Mesenchymal stem cell (in vitro differentiated cells and primary cell): ENCODE data around the gene TTLL10.

Experiments
- DNase-seq: peaks from one replicate; pipeline ENCODE4 v3.0.0-alpha.2; 2013
- H2AFZ ChIP-seq: one replicate; pipeline ENCODE4 v1.6.1; 2013; ENCODE audit warnings: low read depth, mild to moderate bottlenecking, control low read depth, inconsistent platforms, low read length, moderate library complexity
- H2AK5ac ChIP-seq: 2 replicates; pipeline ENCODE4 v1.6.1; 2013; ENCODE audit warnings: low read length, moderate library complexity, mild to moderate bottlenecking, inconsistent platforms; ENCODE audit not compliant: severe bottlenecking
- H2BK120ac ChIP-seq: one replicate; pipeline ENCODE4 v1.6.1; 2013; ENCODE audit warnings: low read depth, mild to moderate bottlenecking, inconsistent platforms, low read length, moderate library complexity
- H2BK12ac ChIP-seq, 2 experiments: one replicate each; pipeline ENCODE4 v1.6.1; 2013; ENCODE audit warnings: inconsistent platforms in 2 of 2, low read length in 2 of 2, mild to moderate bottlenecking in 2 of 2, moderate library complexity in 2 of 2, control low read depth in 1 of 2
- H2BK15ac ChIP-seq: one replicate; pipeline ENCODE4 v1.6.1; 2013; ENCODE audit warnings: mild to moderate bottlenecking, low read depth, inconsistent platforms; ENCODE audit not compliant: poor library complexity, severe bottlenecking
- H2BK5ac ChIP-seq: 2 replicates; pipeline ENCODE4 v1.6.1; 2013; ENCODE audit warnings: low read depth, mild to moderate bottlenecking, low read length, control low read depth, inconsistent platforms; ENCODE audit not compliant: poor library complexity, severe bottlenecking
- H3K14ac ChIP-seq, 2 experiments: one replicate each; pipeline ENCODE4 v1.6.1; 2013; ENCODE audit warnings: inconsistent platforms in 2 of 2, low read length in 2 of 2, control low read depth in 1 of 2, mild to moderate bottlenecking in 1 of 2, moderate library complexity in 1 of 2
- H3K18ac ChIP-seq, 2 experiments: one replicate each; pipeline ENCODE4 v1.6.1; 2013; ENCODE audit warnings: inconsistent platforms in 2 of 2, low read length in 2 of 2, control low read depth in 1 of 2, low read depth in 1 of 2, mild to moderate bottlenecking in 1 of 2
- H3K23ac ChIP-seq, 2 experiments: one replicate each; pipeline ENCODE4 v1.6.1; 2013; ENCODE audit warnings: inconsistent platforms in 2 of 2, low read length in 2 of 2, mild to moderate bottlenecking in 2 of 2, moderate library complexity in 2 of 2, control low read depth in 1 of 2
- H3K27ac ChIP-seq: 2 replicates; pipeline ENCODE4 v1.5.1; 2013; ENCODE audit warnings: mild to moderate bottlenecking, moderate library complexity, low read length, control low read depth, inconsistent platforms; ENCODE audit not compliant: poor library complexity, severe bottlenecking
- H3K27me3 ChIP-seq, 2 experiments: 2 replicates each; pipeline versions ENCODE4 v1.6.1 to v1.7.0; 2013; ENCODE audit warnings: low read length in 2 of 2, mild to moderate bottlenecking in 2 of 2, moderate library complexity in 2 of 2, control low read depth in 1 of 2, inconsistent platforms in 1 of 2; ENCODE audit not compliant: control insufficient read depth in 1 of 2, insufficient read depth in 1 of 2
- H3K36me3 ChIP-seq, 2 experiments: 2 replicates each; pipeline versions ENCODE4 v1.6.1 to v1.7.0; 2013; ENCODE audit warnings: low read length in 2 of 2, control low read depth in 1 of 2, inconsistent platforms in 1 of 2, low read depth in 1 of 2, mild to moderate bottlenecking in 1 of 2; ENCODE audit not compliant: insufficient read depth in 2 of 2, control insufficient read depth in 1 of 2
- H3K4ac ChIP-seq, 2 experiments: one replicate each; pipeline ENCODE4 v1.6.1; 2013; ENCODE audit warnings: inconsistent platforms in 2 of 2, low read length in 2 of 2, mild to moderate bottlenecking in 2 of 2, moderate library complexity in 2 of 2, control low read depth in 1 of 2, low read depth in 1 of 2
- H3K4me1 ChIP-seq: 2 replicates; pipeline ENCODE4 v1.6.1; 2013; ENCODE audit warnings: low read depth, low read length, control low read depth; ENCODE audit not compliant: control insufficient read depth, insufficient read depth
- H3K4me2 ChIP-seq: 2 replicates; pipeline ENCODE4 v1.6.1; 2013; ENCODE audit warnings: low read length, mild to moderate bottlenecking, inconsistent platforms; ENCODE audit not compliant: poor library complexity, severe bottlenecking
- H3K4me3 ChIP-seq, 2 experiments: 2 replicates each; pipeline versions ENCODE4 v1.5.1 to v1.7.0; 2013; ENCODE audit warnings: low read length in 2 of 2, mild to moderate bottlenecking in 2 of 2, control low read depth in 1 of 2, low read depth in 1 of 2; ENCODE audit not compliant: insufficient read depth in 1 of 2
- H3K79me1 ChIP-seq: replicated peaks from 2 replicates; pipeline ENCODE4 v1.6.1; 2013; ENCODE audit warnings: mild to moderate bottlenecking, control low read depth, low read length, inconsistent platforms; ENCODE audit not compliant: poor library complexity, severe bottlenecking
- H3K9ac ChIP-seq: 2 replicates; pipeline ENCODE4 v1.7.0; 2013; ENCODE audit warnings: mild to moderate bottlenecking, low read length, moderate library complexity
- H3K9me3 ChIP-seq: 2 replicates; pipeline ENCODE4 v1.7.0; 2013; ENCODE audit warnings: mild to moderate bottlenecking, low read length; ENCODE audit not compliant: control insufficient read depth
- H4K8ac ChIP-seq: one replicate; pipeline ENCODE4 v1.6.1; 2013; ENCODE audit warnings: inconsistent platforms, mild to moderate bottlenecking, low read length, moderate library complexity
- H4K91ac ChIP-seq: one replicate; pipeline ENCODE4 v1.6.1; 2013; ENCODE audit warnings: mild to moderate bottlenecking, low read length, inconsistent platforms
- WGBS: methylation state at CpG from one replicate; pipeline ENCODE4 v1.1.7; 2013; ENCODE audit warnings: mixed read lengths; 5-methylcytosine and 5-hydroxymethylcytosine counted together

The TTLL10 gene

GRCh38 chr1:1170215-1171091 lies 3.2 kb upstream of the TTLL10 start:
- Histone ChIP-seq H2BK5ac (no peak overlapping the region), H3K4me3 (peak overlapping the region in 1 of 2 experiments; percentile 27), H4K91ac (no peak overlapping the region), H3K27me3 (peaks cover 18 to 82% of the 10 kb centered on the region in 2 experiments), H2BK15ac (no peak overlapping the region), H3K9ac (no peak overlapping the region), H3K4ac (no peak overlapping the region), H3K14ac (no peak overlapping the region), H3K36me3 (peaks cover 0 to 34% of the 10 kb centered on the region in 2 experiments), H2BK120ac (no peak overlapping the region), H2AFZ (no peak overlapping the region), H3K27ac (peak overlapping the region; percentile 55), H2AK5ac (peak overlapping the region; percentile 87), H3K4me2 (peak overlapping the region; percentile 40), H3K23ac (no peak overlapping the region), H3K4me1 (peaks cover 74% of the 10 kb centered on the region), H3K18ac (no peak overlapping the region), H3K9me3 (no peaks in the 10 kb centered on the region), H3K79me1 (peaks cover 12% of the 10 kb centered on the region), H2BK12ac (no peak overlapping the region), H4K8ac (no peak overlapping the region)
- no peak for DNase-seq
- 67% methylated on average over 23 of the region's 26 CpGs for WGBS

GRCh38 chr1:1171161-1171545 lies 2.5 kb upstream of the TTLL10 start:
- H3K14ac ChIP-seq = no peak overlapping the region
- no peak overlapping the region for H3K9ac ChIP-seq
- WGBS = 86% methylated on average over 11 of the region's 12 CpGs

GRCh38 chr1:1171546-1172340 lies 1.9 kb upstream of the TTLL10 start:
- no peak for DNase-seq
- peak overlapping the region; percentile 43 for H2AK5ac ChIP-seq
- H3K9me3 ChIP-seq = no peaks in the 10 kb centered on the region
- H3K79me1 ChIP-seq = peaks cover 12% of the 10 kb centered on the region
- no peak overlapping the region for H3K4me3 ChIP-seq
- no peak overlapping the region for H3K4me2 ChIP-seq
- H3K14ac ChIP-seq = no peak overlapping the region
- H3K4me1 ChIP-seq = peaks cover 69% of the 10 kb centered on the region
- no peak overlapping the region for H3K27ac ChIP-seq
- H2AFZ ChIP-seq = no peak overlapping the region
- H2BK15ac ChIP-seq = peak overlapping the region; percentile 8
- H4K91ac ChIP-seq = no peak overlapping the region
- H3K9ac ChIP-seq = no peak overlapping the region
- H4K8ac ChIP-seq = no peak overlapping the region
- H3K4ac ChIP-seq = no peak overlapping the region
- peaks cover 0 to 34% of the 10 kb centered on the region in 2 experiments for H3K36me3 ChIP-seq
- WGBS = 92% methylated on average over 31 of the region's 33 CpGs
- H2BK120ac ChIP-seq = no peak overlapping the region
- no peak overlapping the region for H3K18ac ChIP-seq
- no peak overlapping the region for H2BK5ac ChIP-seq
- no peak overlapping the region for H3K23ac ChIP-seq
- H3K27me3 ChIP-seq = peaks cover 25 to 87% of the 10 kb centered on the region in 2 experiments
- H2BK12ac ChIP-seq = no peak overlapping the region

More at GRCh38 chr1:1171161-1171545, 2.5 kb upstream of the TTLL10 start:
- peaks cover 21 to 82% of the 10 kb centered on the region in 2 experiments for H3K27me3 ChIP-seq
- no peak overlapping the region for H3K27ac ChIP-seq
- no peak overlapping the region for H4K8ac ChIP-seq
- H3K36me3 ChIP-seq = peaks cover 0 to 35% of the 10 kb centered on the region in 2 experiments
- no peaks in the 10 kb centered on the region for H3K9me3 ChIP-seq
- no peak for DNase-seq
- peaks cover 71% of the 10 kb centered on the region for H3K4me1 ChIP-seq
- no peak overlapping the region for H2BK120ac ChIP-seq
- H3K23ac ChIP-seq = no peak overlapping the region
- peak overlapping the region; percentile 43 for H2AK5ac ChIP-seq
- H4K91ac ChIP-seq = no peak overlapping the region
- peaks cover 12% of the 10 kb centered on the region for H3K79me1 ChIP-seq
- no peak overlapping the region for H2AFZ ChIP-seq
- no peak overlapping the region for H2BK12ac ChIP-seq
- H2BK5ac ChIP-seq = no peak overlapping the region
- no peak overlapping the region for H3K4ac ChIP-seq
- no peak overlapping the region for H3K4me3 ChIP-seq
- H2BK15ac ChIP-seq = no peak overlapping the region
- no peak overlapping the region for H3K4me2 ChIP-seq
- H3K18ac ChIP-seq = no peak overlapping the region
